ENCODE results near the gene SOD3. TPM values are rescaled to one million over a fixed set of nuclear protein-coding genes. Genes with fewer than 3 reads are reported as not detected.

The SOD3 gene
- total and polyA plus RNA-seq, 2 of the 8 experiments (the other 6 are each of a cell fraction or from before 2014, with no cell fraction given), result 4.9 TPM

DNA sequence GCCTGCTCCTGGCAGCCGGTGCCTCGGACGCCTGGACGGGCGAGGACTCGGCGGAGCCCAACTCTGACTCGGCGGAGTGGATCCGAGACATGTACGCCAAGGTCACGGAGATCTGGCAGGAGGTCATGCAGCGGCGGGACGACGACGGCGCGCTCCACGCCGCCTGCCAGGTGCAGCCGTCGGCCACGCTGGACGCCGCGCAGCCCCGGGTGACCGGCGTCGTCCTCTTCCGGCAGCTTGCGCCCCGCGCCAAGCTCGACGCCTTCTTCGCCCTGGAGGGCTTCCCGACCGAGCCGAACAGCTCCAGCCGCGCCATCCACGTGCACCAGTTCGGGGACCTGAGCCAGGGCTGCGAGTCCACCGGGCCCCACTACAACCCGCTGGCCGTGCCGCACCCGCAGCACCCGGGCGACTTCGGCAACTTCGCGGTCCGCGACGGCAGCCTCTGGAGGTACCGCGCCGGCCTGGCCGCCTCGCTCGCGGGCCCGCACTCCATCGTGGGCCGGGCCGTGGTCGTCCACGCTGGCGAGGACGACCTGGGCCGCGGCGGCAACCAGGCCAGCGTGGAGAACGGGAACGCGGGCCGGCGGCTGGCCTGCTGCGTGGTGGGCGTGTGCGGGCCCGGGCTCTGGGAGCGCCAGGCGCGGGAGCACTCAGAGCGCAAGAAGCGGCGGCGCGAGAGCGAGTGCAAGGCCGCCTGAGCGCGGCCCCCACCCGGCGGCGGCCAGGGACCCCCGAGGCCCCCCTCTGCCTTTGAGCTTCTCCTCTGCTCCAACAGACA is 4.4 kb downstream of the SOD3 start:
- H3K4me1 ChIP-seq (replicated peaks in 1 of 4; ENCODE audit: control insufficient read depth in 3 of 4, insufficient read depth in 4 of 4, low read length in 3 of 4), result peaks cover 1 to 19% (median 14%) of the 10 kb centered on the region in 4 experiments
- H2BK120ac ChIP-seq (replicated peaks; ENCODE audit: low read depth, low read length), result no peak overlapping the region
- H3K79me2 ChIP-seq (ENCODE audit: control insufficient read depth in 1 of 2, insufficient read depth in 2 of 2, low read length in 2 of 2), result no peaks in the 10 kb centered on the region
- peak overlapping the region; percentile 93 to 96 for H3K4me2 ChIP-seq (ENCODE audit: insufficient read depth in 1 of 2, low read depth in 2 of 2, low read length in 2 of 2)
- 32% methylated on average over 35 of the region's 103 CpGs; no CpG with 5 or more reads in 1 of the 2 experiments for WGBS, 2 experiments (ENCODE audit: extremely low coverage in 1 of 2, insufficient coverage in 1 of 2, insufficient read length in 1 of 2, insufficient replicate concordance in 2 of 2, low coverage in 1 of 2, low lambda C conversion rate in 2 of 2, missing lambda C conversion rate in 1 of 2)
- no peaks in the 10 kb centered on the region for H3K79me1 ChIP-seq (ENCODE audit: low read depth, low read length)
- peak overlapping the region; percentile 51; the same call in 1 of the 2 replicates for H3K18ac ChIP-seq (ENCODE audit: extremely low read depth, low read length)
- H4K91ac ChIP-seq (replicated peaks; ENCODE audit: insufficient read length, low read length), result peak overlapping the region; percentile 82
- H3K14ac ChIP-seq (ENCODE audit: insufficient read length), result no peak overlapping the region
- H2BK12ac ChIP-seq (ENCODE audit: low read depth, low read length), result peak overlapping the region; percentile 72; the same call in 1 of the 2 replicates
- no peak overlapping the region for H3K23ac ChIP-seq (ENCODE audit: insufficient read length)
- no peak overlapping the region for H3K56ac ChIP-seq (replicated peaks; ENCODE audit: insufficient read length, low read depth, low read length)
- H4K5ac ChIP-seq (ENCODE audit: insufficient read length, low read depth, low read length), result no peak overlapping the region
- H3K27me3 ChIP-seq (replicated peaks in 1 of 4; ENCODE audit: control insufficient read depth in 3 of 4, extremely low read depth in 1 of 4, insufficient read depth in 3 of 4, low read length in 3 of 4), result peaks cover 13 to 43% (median 34%) of the 10 kb centered on the region in 4 experiments
- no peak overlapping the region for H3K27ac ChIP-seq (ENCODE audit: low read depth, low read length)
- POLR2A ChIA-PET (ENCODE audit: partially characterized antibody), result no interaction called here
- peaks cover 14% of the 10 kb centered on the region; the same call in 1 of the 2 replicates for H3K23me2 ChIP-seq (ENCODE audit: low read depth, low read length)
- peak overlapping the region; percentile 43 to 64 (median 54); a peak in 7 of 8 replicates for H3K4me3 ChIP-seq (ENCODE audit: extremely low read depth in 1 of 4, insufficient read depth in 2 of 4, low read depth in 3 of 4, low read length in 4 of 4)
- H4K8ac ChIP-seq (ENCODE audit: extremely low read depth, insufficient read depth, low read length), result peak overlapping the region; percentile 47
- 0 out of 2 replicates have a peak overlapping the region, but pooled peaks have one; percentile 32 for H2BK20ac ChIP-seq (ENCODE audit: low read length)
- H3K36me3 ChIP-seq (ENCODE audit: control insufficient read depth in 2 of 4, insufficient read depth in 4 of 4, low read length in 3 of 4), result peaks cover 0 to 6% (median 0%) of the 10 kb centered on the region in 4 experiments; a peak in 1 of 8 replicates
- CTCF ChIA-PET (ENCODE audit: partially characterized antibody), result interaction anchor here (1.7 to 2.6 kb wide), 2 partner anchors 12 to 116 kb away, joined by 6 to 7 read pairs; no protein-coding TSS in a partner anchor
- FAIRE-seq (no peak), DNase-seq (ENCODE audit: low read depth in 1 of 2, low spot score in 2 of 2) (peak in 1 of 2 experiments; percentile 58)
- peak overlapping the region; percentile 54; the same call in 1 of the 2 replicates for H2BK15ac ChIP-seq (ENCODE audit: low read length)
- H4K20me1 ChIP-seq (replicated peaks in 1 of 2; ENCODE audit: control insufficient read depth in 1 of 2, insufficient read depth in 2 of 2, low read length in 2 of 2), result peaks cover 0 to 2% of the 10 kb centered on the region in 2 experiments
- H2AK5ac ChIP-seq (ENCODE audit: low read depth, low read length), result no peak overlapping the region
- peak overlapping the region; percentile 4 for H3K4ac ChIP-seq (replicated peaks; ENCODE audit: insufficient read length, low read depth, low read length)
- H3K9me3 ChIP-seq (ENCODE audit: insufficient read depth in 2 of 2, low read depth in 1 of 2, low read length in 1 of 2), result peaks cover 0 to 6% of the 10 kb centered on the region in 2 experiments; a peak in 1 of 4 replicates
- peak overlapping the region; percentile 67; the same call in 1 of the 2 replicates for H2AFZ ChIP-seq (ENCODE audit: low read length)
- no peak overlapping the region for H2BK5ac ChIP-seq (ENCODE audit: low read depth, low read length)
- H3K9ac ChIP-seq (replicated peaks in 1 of 4; ENCODE audit: extremely low read depth in 1 of 4, low read depth in 3 of 4, low read length in 3 of 4), result peak overlapping the region in 2 of 4 experiments; percentile 14 to 18; a peak in 2 of 7 replicates
- TF ChIP-seq JUN (IDR thresholded peaks at IDR 0.05; ENCODE audit: low read depth, low read length), result no peak
- no peak for TF ChIP-seq HDAC6 (IDR thresholded peaks at IDR 0.05; ENCODE audit: low read depth, low read length)
- peak; percentile 69 for TF ChIP-seq KDM4A (IDR thresholded peaks at IDR 0.05; ENCODE audit: low read depth, low read length, severe bottlenecking)
- TF ChIP-seq TCF12 (IDR thresholded peaks at IDR 0.05; ENCODE audit: low read depth, low read length), result no peak
- TF ChIP-seq CHD1 (IDR thresholded peaks at IDR 0.05; ENCODE audit: low read depth, low read length), result no peak
